ENCODE data around the gene LLGL2.

The LLGL2 gene

GRCh38 chr17:75525806-75526554 lies 483 bp downstream of the LLGL2 start:
- peak; percentile 50 for DNase-seq

DNA sequence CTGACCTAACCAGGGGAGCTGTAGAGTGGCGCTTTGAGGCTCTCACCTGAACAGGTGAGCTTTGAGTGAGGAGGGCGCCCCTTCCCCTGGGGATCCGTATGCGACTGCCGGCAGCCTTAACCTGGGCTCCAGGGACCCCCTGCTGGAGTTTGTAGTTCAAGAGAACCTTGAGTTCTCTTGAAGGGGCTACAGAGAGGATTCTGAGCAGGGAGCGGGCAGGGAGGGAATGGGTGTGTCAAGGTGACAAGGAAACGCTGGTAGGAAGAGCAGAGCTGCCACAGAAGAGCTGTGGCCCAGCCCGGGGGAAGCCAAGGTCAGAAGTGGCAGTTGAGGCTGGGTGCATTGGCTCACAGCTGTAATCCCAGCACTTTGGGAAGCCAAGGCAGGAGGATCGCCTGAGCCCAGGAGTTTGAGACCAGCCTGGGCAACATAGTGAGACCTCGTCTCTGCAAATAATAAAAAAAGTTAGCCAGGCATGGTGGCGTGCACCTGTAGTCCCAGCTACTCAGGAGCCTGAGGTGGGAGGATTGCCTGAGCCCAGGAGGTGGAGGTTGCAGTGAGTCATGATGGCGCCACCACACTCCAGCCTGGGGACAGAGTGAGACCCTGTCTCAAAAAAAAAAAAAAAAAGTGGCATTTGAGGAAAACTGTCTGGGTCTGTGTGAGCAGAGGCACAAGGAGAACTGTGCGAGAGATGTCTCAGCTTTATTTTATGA lies 1.2 kb downstream of the LLGL2 start:
- no peak for DNase-seq

- no peak for DNase-seq
Measured at GRCh38 chr17:75530837-75531720, 5.6 kb downstream of the LLGL2 start.

DNA sequence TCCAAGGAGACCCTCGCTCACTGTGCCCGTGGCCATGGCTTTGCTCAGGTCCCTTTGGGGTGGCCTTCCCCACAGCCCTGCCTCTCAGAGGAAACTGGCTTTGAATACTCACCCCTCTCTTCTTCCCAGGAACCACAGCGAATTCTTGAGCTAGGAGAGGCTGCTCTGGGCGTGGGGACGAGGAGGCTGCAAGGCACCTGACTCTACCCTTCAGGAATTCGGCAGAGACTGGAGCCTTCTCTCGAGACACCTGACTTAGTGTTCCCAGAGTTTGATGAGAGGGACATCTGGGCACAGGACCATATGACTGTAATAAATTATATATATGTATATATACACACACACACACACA lies 6.2 kb downstream of the LLGL2 start:
- no peak for DNase-seq

DNA sequence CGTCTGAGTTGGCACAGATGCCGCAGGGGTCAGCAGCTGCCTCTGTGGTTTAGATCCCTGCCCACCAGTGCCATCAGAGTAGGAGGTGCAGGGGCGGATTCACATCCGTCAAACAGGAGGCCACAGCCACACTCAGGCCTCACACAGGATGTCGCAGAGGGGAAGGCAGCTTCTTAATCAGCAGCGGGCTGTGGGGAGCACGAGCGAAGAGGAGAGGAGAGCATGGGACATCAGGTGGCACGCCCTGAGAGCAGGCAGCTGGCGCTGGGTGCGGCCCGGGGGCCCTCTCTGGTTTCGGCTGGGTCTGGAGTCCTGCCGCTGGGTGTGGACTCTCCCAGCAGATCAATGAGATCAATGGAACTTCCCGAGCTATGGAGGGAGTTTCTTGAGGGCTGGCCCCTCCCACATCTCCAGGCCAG lies 9.6 kb downstream of the LLGL2 start:
- DNase-seq, result no peak

- no peak for DNase-seq
Measured at GRCh38 chr17:75535871-75536270, 10.4 kb downstream of the LLGL2 start.

DNA sequence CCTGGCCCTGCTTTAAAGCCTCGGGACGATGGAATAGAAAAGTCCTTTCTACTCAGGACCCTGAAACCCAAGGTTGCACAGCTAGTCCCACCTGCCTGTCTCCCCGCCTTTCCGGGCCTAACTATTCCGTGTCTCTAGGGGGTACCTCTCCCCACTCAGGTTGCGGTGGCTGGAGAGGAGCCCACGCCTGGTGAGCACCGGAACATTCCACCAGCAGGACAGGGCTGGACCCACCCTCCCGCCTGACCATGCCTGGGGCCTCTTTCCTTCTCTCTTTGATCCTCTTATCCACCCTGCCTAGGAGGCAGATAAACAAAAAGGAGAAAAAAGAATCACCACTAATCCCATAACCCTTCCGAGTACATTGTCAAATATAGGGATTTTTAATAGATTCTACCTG lies 10.9 kb downstream of the LLGL2 start:
- no peak for DNase-seq

DNA sequence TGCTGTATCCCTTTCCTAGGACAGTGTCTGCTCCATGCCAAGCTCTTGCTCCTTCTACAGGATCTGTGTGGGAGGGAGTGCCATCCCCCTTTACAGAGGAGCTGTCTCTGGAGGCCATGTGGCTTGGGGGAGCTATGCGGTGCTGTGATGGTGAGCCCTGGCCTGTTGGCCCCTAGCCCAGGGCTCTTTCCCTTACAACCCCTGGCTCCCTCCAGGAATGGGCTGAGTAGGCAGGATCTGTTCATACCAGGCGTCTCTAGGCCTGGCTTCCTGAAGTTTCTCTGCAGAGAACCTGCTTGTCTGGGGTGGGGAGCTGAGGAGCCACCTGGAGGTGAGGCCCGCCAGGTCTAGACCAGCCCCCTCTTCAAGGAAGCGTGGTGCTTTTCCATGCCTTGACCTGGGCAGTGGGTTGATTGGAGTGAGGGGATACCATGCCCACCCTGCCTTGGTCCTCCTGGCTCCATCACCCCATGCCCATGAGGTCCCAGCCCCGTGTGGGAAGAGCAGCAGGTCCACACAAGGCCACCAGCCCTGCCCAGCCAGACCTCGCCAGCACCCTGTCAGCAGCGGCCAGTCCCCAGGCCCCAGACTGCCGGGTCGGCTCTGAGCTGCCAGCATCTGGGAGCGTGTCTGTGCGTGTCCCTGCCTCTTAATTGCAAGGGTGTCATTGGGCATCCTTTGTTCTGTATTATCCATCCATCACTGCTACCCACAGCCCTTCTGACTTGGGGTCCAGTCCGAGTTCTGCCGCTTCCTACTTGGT lies 14.7 kb downstream of the LLGL2 start:
- DNase-seq, result no peak

GRCh38 chr17:75540923-75541503 lies 15.5 kb downstream of the LLGL2 start:
- no peak for DNase-seq

DNA sequence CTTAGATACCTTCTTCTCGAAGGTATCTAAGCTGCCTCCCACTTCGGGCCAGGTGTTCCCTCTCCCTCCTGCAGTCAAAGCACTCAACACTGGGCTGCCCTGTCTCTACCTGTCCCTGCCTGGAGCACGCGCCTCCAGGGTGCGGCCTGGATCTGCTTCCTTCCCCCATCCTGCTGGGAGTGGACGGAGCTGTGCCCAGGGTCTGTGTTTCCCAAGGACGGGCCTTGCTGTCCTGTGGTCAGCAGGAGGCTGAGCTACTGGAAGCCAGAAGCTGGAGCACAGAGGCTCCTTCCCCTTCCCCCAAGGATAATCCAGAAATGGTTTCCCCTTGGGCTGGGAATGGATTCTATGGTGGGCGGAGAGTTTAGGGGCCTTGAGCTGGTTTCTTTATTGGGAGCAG lies 16.7 kb downstream of the LLGL2 start:
- DNase-seq, result no peak

- DNase-seq, result no peak
Measured at GRCh38 chr17:75542728-75543336, 17.3 kb downstream of the LLGL2 start.

DNA sequence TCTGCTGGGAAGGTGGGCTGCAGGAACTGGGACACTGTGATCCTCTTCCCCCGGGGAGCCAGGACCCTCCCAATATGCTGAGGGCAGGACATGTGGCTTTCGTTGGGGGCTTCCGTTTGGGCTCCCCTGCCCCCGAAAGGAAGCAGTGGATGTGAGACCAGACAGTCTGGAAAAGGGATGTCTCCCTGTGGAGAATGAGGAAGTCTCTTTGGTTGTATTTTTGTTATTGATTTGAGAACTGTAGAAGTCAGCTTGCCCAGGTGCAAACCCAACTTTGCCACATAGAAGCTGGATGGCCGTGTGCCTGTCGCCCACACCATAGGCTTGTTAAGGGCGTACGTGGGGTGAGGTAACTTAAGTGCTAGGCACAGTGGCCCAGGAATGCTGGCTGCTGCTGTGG lies 18.8 kb downstream of the LLGL2 start:
- no peak for DNase-seq

GRCh38 chr17:75546181-75546580 lies 20.7 kb downstream of the LLGL2 start:
- no peak for DNase-seq

GRCh38 chr17:75547091-75547490 lies 21.6 kb downstream of the LLGL2 start:
- no peak for DNase-seq

GRCh38 chr17:75548813-75549212 lies 23.3 kb downstream of the LLGL2 start:
- DNase-seq, result no peak

GRCh38 chr17:75549246-75550138 lies 24.0 kb downstream of the LLGL2 start:
- DNase-seq, result peak; percentile 91

DNA sequence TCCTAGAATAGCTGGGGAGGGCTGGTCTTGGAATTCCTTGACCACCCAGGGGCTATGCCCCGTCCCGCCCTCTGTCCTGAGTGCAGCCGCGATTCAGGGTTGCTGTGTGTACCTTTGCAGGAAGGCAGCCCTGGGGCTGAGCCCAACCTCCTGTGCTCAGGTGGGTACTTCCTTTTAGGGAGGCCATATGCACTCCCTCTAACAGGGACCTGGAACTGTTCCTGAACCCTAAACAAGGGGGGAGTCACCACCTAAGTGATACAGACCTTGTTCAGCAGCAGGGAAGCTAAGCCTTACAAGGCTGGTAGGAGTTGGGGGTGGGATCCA lies 24.6 kb downstream of the LLGL2 start:
- DNase-seq, result no peak

DNA sequence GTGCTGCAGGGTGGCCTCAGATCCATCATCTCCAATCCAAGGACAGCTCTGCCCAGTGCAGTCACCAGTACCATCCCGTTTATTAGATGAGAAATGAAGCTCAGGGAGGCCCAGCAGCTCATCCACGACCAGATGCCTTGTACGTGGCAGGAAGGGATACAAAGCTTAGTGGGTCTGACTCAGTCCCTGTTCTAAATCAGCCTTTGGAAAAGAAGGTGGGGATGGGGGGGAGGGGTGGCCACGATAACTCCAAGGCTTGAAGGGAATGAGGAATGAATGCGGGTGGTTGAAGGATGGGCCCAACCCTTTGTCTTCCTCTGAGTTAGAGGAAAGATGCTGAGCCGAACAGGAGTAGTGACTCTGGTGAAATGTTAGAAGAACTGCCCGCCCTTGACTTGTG lies 25.8 kb downstream of the LLGL2 start:
- DNase-seq, result no peak

DNA sequence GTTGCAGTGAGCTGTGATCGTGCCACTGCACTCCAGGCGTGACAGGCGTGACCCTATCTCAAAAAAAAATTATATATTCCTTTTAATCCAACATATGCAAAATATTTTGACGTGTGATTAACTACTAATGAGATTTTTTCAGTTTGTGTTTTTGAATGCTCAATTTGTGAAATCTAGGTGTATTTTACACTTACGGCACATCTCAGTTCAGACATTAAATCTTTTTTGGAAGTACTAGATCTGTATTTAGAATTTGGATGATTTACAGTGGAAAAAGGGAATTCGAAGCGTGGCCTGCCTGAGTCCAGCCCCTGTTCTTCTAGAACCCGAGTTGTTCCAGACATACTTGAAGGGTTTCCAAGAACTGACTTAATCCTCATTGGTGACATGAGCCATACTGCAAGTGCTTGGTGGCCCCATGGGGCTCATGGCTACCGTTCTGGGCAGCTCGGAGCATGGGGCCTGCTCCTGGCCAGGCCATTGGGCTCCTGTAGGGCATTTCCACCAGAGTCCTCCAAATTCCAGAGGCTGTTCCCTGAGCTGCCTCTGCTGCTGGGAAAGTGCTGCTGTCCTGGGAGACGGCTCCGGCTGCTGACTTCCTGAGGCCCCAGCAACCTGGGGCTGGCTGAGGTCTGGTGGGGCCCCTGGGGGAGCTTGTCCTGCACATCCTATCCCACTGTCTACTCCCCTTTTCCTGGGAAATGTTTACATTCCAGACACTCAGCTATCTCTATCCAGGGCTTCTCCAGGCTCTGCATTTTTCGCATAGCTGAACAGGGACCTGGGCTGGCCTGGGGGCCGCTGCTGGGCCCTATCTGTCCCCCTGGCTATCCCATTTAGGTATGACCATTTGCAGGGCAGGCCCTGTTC lies 27.2 kb downstream of the LLGL2 start:
- DNase-seq, result no peak

All from NCI-H774 (cell line).